PC-3 (cell line): Measurements from ENCODE around the gene ABRAXAS1. TPM values are rescaled to one million over a fixed set of nuclear protein-coding genes. Genes with fewer than 3 reads are reported as not detected.

Experiments used
- ATAC-seq: fragments of 200-7000 bp; cut with Tn5 transposase; 2 replicates; pipeline ENCODE4 v1.9.1; 2020; ENCODE audit warnings: mild to moderate bottlenecking, moderate library complexity
- BruUV-seq: library from RNA; stranded (reverse); fragments of 400-500 nt; replicated peaks from 2 replicates; lab custom pipeline; 2021; lab: Mats Ljungman, UMichigan
- CTCF ChIA-PET: fragments of 300-600 bp; sonication (Branson Sonifier 250); formaldehyde crosslinking; loops from one replicate; lab custom pipeline; 2022; ENCODE audit warnings: antibody characterized with exemption; lab: Charles Lee
- POLR2A ChIA-PET: fragments of 300-600 bp; sonication (Branson Sonifier 250); formaldehyde crosslinking; loops from one replicate; lab custom pipeline; 2022; ENCODE audit warnings: antibody characterized with exemption; ENCODE audit not compliant: unreplicated experiment; lab: Charles Lee
- DNase-seq: peaks from one replicate; pipeline ENCODE4 v3.0.0-alpha.2; 2015
- H2AFZ ChIP-seq: fragments of 300-600 bp; sonication (generic); 2 replicates; pipeline ENCODE4 v1.6.0; 2016; ENCODE audit warnings: antibody characterized with exemption, low read length
- H3F3A ChIP-seq: fragments of 300-600 bp; sonication (generic); one replicate; pipeline ENCODE4 v1.6.0; 2017; ENCODE audit warnings: antibody characterized with exemption, low read length, control low read depth, mild to moderate bottlenecking; ENCODE audit not compliant: unreplicated experiment
- H3K27ac ChIP-seq: fragments of 300-600 bp; sonication (generic); 2 replicates; pipeline ENCODE4 v1.5.1; 2016; ENCODE audit warnings: mild to moderate bottlenecking, low read length
- H3K27me3 ChIP-seq: fragments of 300-600 bp; sonication (generic); 2 replicates; pipeline ENCODE4 v1.6.1; 2016; ENCODE audit warnings: low read length, mixed read lengths
- H3K36me3 ChIP-seq: fragments of 300-600 bp; sonication (generic); 2 replicates; pipeline ENCODE4 v1.6.1; 2016; ENCODE audit warnings: low read depth, mixed run types, low read length, mixed read lengths
- H3K4me1 ChIP-seq: fragments of 300-600 bp; sonication (generic); 2 replicates; pipeline ENCODE4 v1.5.1; 2016; ENCODE audit warnings: low read length; ENCODE audit not compliant: insufficient read depth
- H3K4me2 ChIP-seq: fragments of 300-600 bp; sonication (generic); 2 replicates; pipeline ENCODE4 v1.6.0; 2016; ENCODE audit warnings: low read length
- H3K4me3 ChIP-seq: fragments of 300-600 bp; sonication (generic); 2 replicates; pipeline ENCODE4 v1.5.1; 2016; ENCODE audit warnings: mild to moderate bottlenecking, low read length, mixed read lengths
- H3K79me2 ChIP-seq: fragments of 300-600 bp; sonication (generic); 2 replicates; pipeline ENCODE4 v1.6.1; 2017; ENCODE audit warnings: low read length, mixed read lengths
- H3K9ac ChIP-seq: fragments of 300-600 bp; sonication (generic); 2 replicates; pipeline ENCODE4 v1.6.0; 2016; ENCODE audit warnings: mild to moderate bottlenecking, low read length
- H3K9me2 ChIP-seq: fragments of 300-600 bp; sonication (generic); replicated peaks from 2 replicates; pipeline ENCODE4 v1.6.1; 2016; ENCODE audit warnings: mixed run types, low read length, mixed read lengths
- H3K9me3 ChIP-seq: fragments of 300-600 bp; sonication (generic); 2 replicates; pipeline ENCODE4 v1.6.1; 2016; ENCODE audit warnings: low read length, mixed read lengths
- H4K20me1 ChIP-seq: fragments of 300-600 bp; sonication (generic); 2 replicates; pipeline ENCODE4 v1.6.1; 2016; ENCODE audit warnings: low read length, mixed read lengths
- CTCF ChIP-seq: fragments of 300-600 bp; sonication (generic); conservative IDR thresholded peaks from 2 replicates; pipeline ENCODE4 v1.5.1; 2017; ENCODE audit warnings: antibody characterized with exemption, low read depth, mild to moderate bottlenecking, low read length
- EZH2 ChIP-seq: fragments of 300-600 bp; sonication (generic); IDR thresholded peaks from one replicate; pipeline ENCODE4 v1.6.1; 2017; ENCODE audit warnings: antibody characterized with exemption, mild to moderate bottlenecking, low read length; ENCODE audit not compliant: unreplicated experiment
- EZH2phosphoT487 ChIP-seq: fragments of 300-600 bp; sonication (generic); IDR thresholded peaks from 2 replicates; pipeline ENCODE4 v1.6.1; 2018; ENCODE audit warnings: mild to moderate bottlenecking, antibody characterized with exemption, low read length, borderline replicate concordance
- intact Hi-C: fragments of 100-400 bp; cut with micrococcal nuclease; formaldehyde crosslinking; loops from 2 replicates; pipeline ENCODE4 v1.9.0; 2023
- total RNA-seq: library from RNA; depleted of rRNA; stranded (reverse); fragments of >200 nt; gene quantifications from 2 replicates; pipeline ENCODE4 v1.2.3, GENCODE V29; 2014

ABRAXAS1 gene
- total RNA-seq, 1 experiment from 2014 or later = 10.3 TPM

- no TSS peak for BruUV-seq
- Histone ChIP-seq H3F3A (no peaks in the 10 kb centered on the region), H2AFZ (peak overlapping the region; percentile 95; the same call in 1 of the 2 replicates), H4K20me1 (no peaks in the 10 kb centered on the region), H3K4me2 (peak overlapping the region; percentile 90), H3K4me3 (peak overlapping the region; percentile 88), H3K9ac (peak overlapping the region; percentile 93), H3K27ac (no peak overlapping the region), H3K36me3 (peaks cover 20% of the 10 kb centered on the region), H3K9me2 (no peaks in the 10 kb centered on the region), H3K9me3 (no peaks in the 10 kb centered on the region), H3K79me2 (peaks cover 55% of the 10 kb centered on the region), H3K27me3 (no peaks in the 10 kb centered on the region), H3K4me1 (peaks cover 11% of the 10 kb centered on the region)
- ChIA-PET POLR2A (interaction anchor here (0.7 kb wide), 1 partner anchor 26 kb away, joined by 4 read pairs; no protein-coding TSS in a partner anchor), CTCF (no interaction called here)
- ATAC-seq (no peak), DNase-seq (no peak)
- TF ChIP-seq EZH2phosphoT487 = no peak
- TF ChIP-seq CTCF = no peak
- TF ChIP-seq EZH2 = no peak
- intact Hi-C loops = no loop called here
Measured at GRCh38 chr4:83454686-83455085, 30.2 kb downstream of the ABRAXAS1 start.

DNA sequence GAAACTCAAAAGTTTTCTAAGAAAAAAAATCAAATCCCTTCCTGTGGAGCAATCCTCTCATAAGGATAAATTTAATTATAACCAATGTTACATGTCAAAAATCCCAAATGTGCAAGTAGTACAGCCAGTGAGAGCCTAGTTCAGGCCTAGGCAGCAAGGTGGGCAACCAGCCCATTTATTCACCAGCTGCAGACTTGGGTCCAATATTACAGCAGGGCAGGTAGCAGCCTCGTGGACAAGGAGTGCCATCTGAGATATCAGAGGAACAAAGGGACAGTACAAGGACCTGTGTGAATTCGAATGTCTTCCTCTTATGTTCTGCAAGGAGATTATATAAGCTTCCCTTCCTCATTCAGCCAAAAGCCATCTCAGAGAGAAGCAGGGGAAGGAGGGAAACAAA lies 35.9 kb downstream of the ABRAXAS1 start:
- no peak overlapping the region for H2AFZ ChIP-seq
- H3K4me2 ChIP-seq = no peak overlapping the region
- peaks cover 11% of the 10 kb centered on the region for H3K79me2 ChIP-seq
- H3K9me3 ChIP-seq = no peaks in the 10 kb centered on the region
- DNase-seq = no peak
- no peak for ATAC-seq
- intact Hi-C loops = no loop called here
- no peak for TF ChIP-seq CTCF
- CTCF ChIA-PET = no interaction called here
- POLR2A ChIA-PET = no interaction called here
- BruUV-seq = no TSS peak
- H3K4me3 ChIP-seq = no peak overlapping the region
- H3K4me1 ChIP-seq = no peaks in the 10 kb centered on the region
- no peaks in the 10 kb centered on the region for H4K20me1 ChIP-seq
- H3K9me2 ChIP-seq = no peaks in the 10 kb centered on the region
- H3K36me3 ChIP-seq = peaks cover 8% of the 10 kb centered on the region; the same call in 1 of the 2 replicates
- H3F3A ChIP-seq = no peaks in the 10 kb centered on the region
- no peaks in the 10 kb centered on the region for H3K27me3 ChIP-seq
- H3K27ac ChIP-seq = no peak overlapping the region
- H3K9ac ChIP-seq = no peak overlapping the region

- no peak for DNase-seq
- Histone ChIP-seq H3K36me3 (no peaks in the 10 kb centered on the region), H3K79me2 (no peaks in the 10 kb centered on the region), H3K4me3 (no peak overlapping the region), H3F3A (no peaks in the 10 kb centered on the region), H2AFZ (no peak overlapping the region), H3K9ac (no peak overlapping the region), H3K27ac (no peak overlapping the region), H3K9me3 (no peaks in the 10 kb centered on the region), H3K4me2 (no peak overlapping the region), H3K27me3 (no peaks in the 10 kb centered on the region), H3K4me1 (no peaks in the 10 kb centered on the region), H4K20me1 (no peaks in the 10 kb centered on the region), H3K9me2 (no peaks in the 10 kb centered on the region)
- intact Hi-C loops = no loop called here
- no TSS peak for BruUV-seq
- CTCF ChIA-PET = no interaction called here
- POLR2A ChIA-PET = no interaction called here
- no peak for ATAC-seq
- TF ChIP-seq EZH2phosphoT487 = no peak
- TF ChIP-seq CTCF = no peak
- no peak for TF ChIP-seq EZH2
Measured at GRCh38 chr4:83440899-83441298, 44.0 kb downstream of the ABRAXAS1 start.
